Muscle layer of duodenum (tissue), 2 donors: ENCODE measurements around the gene NOPCHAP1.
"Not testable (repeated sequence)": the region's sequence is repeated elsewhere in the genome, so short reads cannot be mapped to it uniquely, and the experiment has no call there.

Source experiments
- H3K27ac ChIP-seq: one replicate; pipeline ENCODE4 v1.7.0; 2013; ENCODE audit warnings: mild to moderate bottlenecking, low read length
- H3K27me3 ChIP-seq: one replicate; pipeline ENCODE4 v1.7.0; 2013; ENCODE audit warnings: low read depth, mild to moderate bottlenecking, control low read depth, low read length
- H3K36me3 ChIP-seq, 2 donors: one replicate each; pipeline ENCODE4 v1.7.0; 2013; ENCODE audit warnings: low read length in 2 of 2, control low read depth in 1 of 2, mild to moderate bottlenecking in 1 of 2; ENCODE audit not compliant: insufficient read depth in 2 of 2, control insufficient read depth in 1 of 2
- H3K4me1 ChIP-seq, 2 donors: one replicate each; pipeline ENCODE4 v1.7.0; 2013; ENCODE audit warnings: low read length in 2 of 2, mild to moderate bottlenecking in 2 of 2, control low read depth in 1 of 2, moderate library complexity in 1 of 2; ENCODE audit not compliant: insufficient read depth in 2 of 2, control insufficient read depth in 1 of 2
- H3K4me3 ChIP-seq, 2 donors: one replicate each; pipeline ENCODE4 v1.7.0; 2013; ENCODE audit warnings: low read length in 2 of 2, low read depth in 1 of 2, mild to moderate bottlenecking in 1 of 2
- H3K9me3 ChIP-seq, 2 donors: one replicate each; pipeline ENCODE4 v1.7.0; 2013; ENCODE audit warnings: low read length in 2 of 2, control low read depth in 1 of 2, mild to moderate bottlenecking in 1 of 2; ENCODE audit not compliant: control insufficient read depth in 1 of 2
- donor health status: healthy.

The NOPCHAP1 gene

DNA sequence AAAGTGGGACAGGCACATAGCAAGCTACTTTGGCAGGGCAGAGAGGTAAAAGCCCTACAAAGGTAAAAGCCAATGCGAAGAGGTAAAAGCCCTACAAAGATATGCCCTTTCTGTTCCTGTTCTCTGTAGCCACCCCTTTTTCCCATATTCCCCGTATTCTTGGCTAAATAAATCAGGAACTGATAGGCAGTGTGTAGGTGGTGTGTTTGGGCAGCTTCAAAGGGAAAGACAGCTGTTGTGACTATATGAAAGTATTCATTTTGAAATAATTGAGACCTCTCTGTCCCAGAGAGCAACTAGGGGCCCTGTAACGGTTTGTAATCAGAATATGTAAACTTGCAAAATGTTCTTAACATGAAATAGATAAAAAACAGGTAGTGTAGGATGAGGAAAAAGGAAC, 16.8 kb upstream of the NOPCHAP1 start:
- Histone ChIP-seq H3K36me3 (no peaks in the 10 kb centered on the region), H3K9me3 (no peaks in the 10 kb centered on the region), H3K4me1 (no peaks in the 10 kb centered on the region), H3K27ac (no peak overlapping the region), H3K27me3 (no peaks in the 10 kb centered on the region), H3K4me3 (no peak overlapping the region)

GRCh38 chr12:104971306-104971705, 14.8 kb upstream of the NOPCHAP1 start:
- no peak overlapping the region for H3K4me3 ChIP-seq
- H3K36me3 ChIP-seq = no peaks in the 10 kb centered on the region
- H3K27ac ChIP-seq = no peak overlapping the region
- no peaks in the 10 kb centered on the region for H3K9me3 ChIP-seq
- no peaks in the 10 kb centered on the region for H3K4me1 ChIP-seq
- H3K27me3 ChIP-seq = no peaks in the 10 kb centered on the region

- no peak overlapping the region for H3K27ac ChIP-seq
Measured at GRCh38 chr12:104973250-104973649, 12.9 kb upstream of the NOPCHAP1 start.

GRCh38 chr12:104974626-104975290, 11.4 kb upstream of the NOPCHAP1 start:
- Histone ChIP-seq H3K27ac (no peak overlapping the region), H3K4me1 (no peaks in the 10 kb centered on the region), H3K4me3 (no peak overlapping the region), H3K9me3 (no peaks in the 10 kb centered on the region), H3K36me3 (no peaks in the 10 kb centered on the region), H3K27me3 (no peaks in the 10 kb centered on the region)

More at GRCh38 chr12:104973250-104973649, 12.9 kb upstream of the NOPCHAP1 start:
- Histone ChIP-seq H3K27me3 (no peaks in the 10 kb centered on the region), H3K4me3 (no peak overlapping the region), H3K4me1 (no peaks in the 10 kb centered on the region), H3K9me3 (no peaks in the 10 kb centered on the region), H3K36me3 (no peaks in the 10 kb centered on the region)

- no peaks in the 10 kb centered on the region for H3K36me3 ChIP-seq
- H3K4me3 ChIP-seq = no peak overlapping the region
- no peaks in the 10 kb centered on the region for H3K27me3 ChIP-seq
- no peak overlapping the region for H3K27ac ChIP-seq
- no peaks in the 10 kb centered on the region for H3K9me3 ChIP-seq
- H3K4me1 ChIP-seq = no peaks in the 10 kb centered on the region
Measured at GRCh38 chr12:104975587-104976343, 10.4 kb upstream of the NOPCHAP1 start.

DNA sequence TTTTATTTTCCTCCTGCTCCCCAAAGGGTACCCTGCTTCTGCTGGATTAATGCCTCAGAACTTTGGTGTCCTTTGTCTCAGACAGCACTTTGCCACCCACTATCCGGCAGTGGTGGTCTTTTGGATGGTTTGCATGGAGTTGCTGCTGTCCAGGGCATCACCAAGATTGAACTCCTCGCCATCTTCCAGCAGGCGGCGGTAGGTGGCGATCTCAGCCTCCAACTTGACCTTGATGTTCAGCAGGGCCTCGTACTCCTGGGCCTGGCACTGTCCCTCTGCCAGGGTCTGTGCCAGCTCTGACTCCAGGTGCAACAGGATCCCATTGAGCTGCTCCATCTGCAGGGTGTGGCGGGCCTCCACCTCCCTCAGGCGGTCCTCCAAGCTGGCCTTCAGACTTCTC, 9.4 kb upstream of the NOPCHAP1 start:
- Histone ChIP-seq H3K36me3 (no peaks in the 10 kb centered on the region), H3K27ac (no peak overlapping the region), H3K27me3 (no peaks in the 10 kb centered on the region), H3K9me3 (no peaks in the 10 kb centered on the region), H3K4me1 (no peaks in the 10 kb centered on the region), H3K4me3 (no peak overlapping the region)

DNA sequence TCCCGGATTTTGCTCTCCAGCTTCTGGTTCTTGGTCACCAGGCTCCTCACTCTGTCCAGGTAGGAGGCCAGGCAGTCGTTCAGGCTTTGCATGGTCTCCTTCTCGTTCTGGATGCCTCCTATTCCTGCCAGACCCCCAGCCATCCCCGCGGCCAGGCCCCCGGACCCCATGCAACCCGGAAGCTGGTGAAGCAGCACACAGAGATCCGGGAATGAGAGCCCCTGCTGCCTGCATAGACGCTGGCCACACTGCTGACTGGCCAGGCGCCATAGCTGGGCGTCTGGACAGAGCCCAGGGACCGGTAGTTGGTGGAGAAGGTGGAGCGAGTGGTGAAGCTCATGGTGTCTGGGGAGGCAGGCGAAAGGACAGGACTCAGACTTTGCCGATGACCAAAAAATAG, 8.4 kb upstream of the NOPCHAP1 start:
- H3K4me3 ChIP-seq, H3K9me3 ChIP-seq, H3K27ac ChIP-seq, H3K27me3 ChIP-seq, H3K4me1 ChIP-seq, H3K36me3 ChIP-seq: not testable (repeated sequence)

DNA sequence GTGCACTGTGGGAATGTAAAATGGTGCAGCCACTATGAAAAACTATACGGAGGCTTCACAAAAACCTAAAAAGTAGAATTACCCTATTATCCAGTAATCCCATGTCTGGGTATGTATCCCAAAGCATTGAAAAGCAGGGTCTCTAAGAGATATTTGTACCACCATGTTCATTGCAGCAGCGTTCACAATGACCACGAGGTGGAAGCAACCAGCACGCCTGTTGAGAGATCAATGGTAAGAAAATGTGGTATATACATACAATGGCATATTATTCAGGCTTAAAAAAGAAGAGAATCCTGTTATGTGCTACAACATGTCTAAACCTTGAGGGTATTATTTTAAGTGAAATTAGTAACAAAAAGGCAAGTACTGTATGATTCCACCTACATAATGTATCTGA, 910 bp upstream of the NOPCHAP1 start:
- H3K4me3 ChIP-seq = no peak overlapping the region
- peaks cover 6 to 9% of the 10 kb centered on the region in 2 donors for H3K36me3 ChIP-seq
- no peaks in the 10 kb centered on the region for H3K9me3 ChIP-seq
- H3K27ac ChIP-seq = no peak overlapping the region
- peaks cover 16 to 21% of the 10 kb centered on the region in 2 donors for H3K4me1 ChIP-seq
- no peaks in the 10 kb centered on the region for H3K27me3 ChIP-seq

DNA sequence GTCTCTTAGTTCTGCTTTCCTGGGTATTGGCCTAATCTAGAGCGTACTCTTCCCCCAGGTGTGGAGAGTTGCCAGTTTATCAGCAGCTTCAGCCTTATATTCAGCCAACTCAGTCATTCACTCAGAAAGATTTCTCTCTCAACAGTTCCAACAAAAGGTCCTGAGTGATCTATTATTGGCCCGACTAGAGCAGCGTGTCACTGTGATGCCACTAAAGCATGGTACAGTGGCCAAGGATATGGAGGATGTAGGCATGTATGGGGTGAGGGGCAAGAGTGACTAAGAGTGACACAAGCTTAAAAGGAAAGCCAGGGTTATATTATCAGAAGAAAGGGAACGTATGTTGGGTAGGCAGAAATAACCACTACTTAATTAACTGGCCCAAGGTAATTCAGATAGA, 4.8 kb downstream of the NOPCHAP1 start:
- Histone ChIP-seq H3K4me3 (no peak overlapping the region), H3K36me3 (peaks cover 45 to 49% of the 10 kb centered on the region in 2 donors), H3K27ac (no peak overlapping the region), H3K9me3 (no peaks in the 10 kb centered on the region), H3K27me3 (no peaks in the 10 kb centered on the region), H3K4me1 (peaks cover 15 to 16% of the 10 kb centered on the region in 2 donors)

- no peaks in the 10 kb centered on the region for H3K27me3 ChIP-seq
- H3K36me3 ChIP-seq = peaks cover 45 to 52% of the 10 kb centered on the region in 2 donors
- no peaks in the 10 kb centered on the region for H3K9me3 ChIP-seq
- H3K27ac ChIP-seq = no peak overlapping the region
- peaks cover 15% of the 10 kb centered on the region in 2 donors for H3K4me1 ChIP-seq
- no peak overlapping the region for H3K4me3 ChIP-seq
Measured at GRCh38 chr12:104991565-104992128, 5.5 kb downstream of the NOPCHAP1 start.

GRCh38 chr12:104994336-104994735, 8.2 kb downstream of the NOPCHAP1 start:
- Histone ChIP-seq H3K27me3 (no peaks in the 10 kb centered on the region), H3K27ac (no peak overlapping the region), H3K4me1 (no peaks in the 10 kb centered on the region), H3K9me3 (no peaks in the 10 kb centered on the region), H3K4me3 (no peak overlapping the region), H3K36me3 (peaks cover 45 to 56% of the 10 kb centered on the region in 2 donors)
